HG02885 (cell line): Measurements from ENCODE around the gene TAF12.
"Not testable (repeated sequence)": the region's sequence is repeated elsewhere in the genome, so short reads cannot be mapped to it uniquely, and the experiment has no call there.

Source experiments
- ATAC-seq: cut with Tn5 transposase; IDR thresholded peaks from one replicate; pipeline ENCODE4 v1.9.1; 2021; ENCODE audit warnings: mild to moderate bottlenecking; ENCODE audit not compliant: unreplicated experiment, poor library complexity

TAF12 gene

GRCh38 chr1:28642847-28643635 lies at the start of gene TAF12:
TSS of gene TAF12 (minus strand) at chr1:28643067. CDS start at chr1:28622081, 20,986 bp downstream.
- ATAC-seq: peak; percentile 87

DNA sequence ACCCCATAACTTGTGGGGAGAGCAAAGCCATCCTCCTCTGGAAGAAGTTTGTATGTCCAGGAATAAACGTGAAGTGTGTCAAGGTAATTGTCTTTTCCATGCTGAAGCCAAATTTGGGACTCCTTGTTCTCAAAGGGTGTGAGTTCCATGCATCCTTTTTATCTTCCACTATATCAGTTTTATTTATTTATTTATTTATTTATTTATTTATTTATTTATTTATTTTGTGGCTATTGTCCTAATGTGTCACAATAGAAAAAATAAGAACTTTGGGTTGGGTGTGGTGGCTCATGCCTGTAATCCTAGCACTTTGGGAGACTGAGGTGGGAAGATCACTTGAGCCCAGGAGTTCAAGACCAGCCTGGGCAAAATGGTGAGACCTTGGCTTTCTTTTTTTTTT lies 48.8 kb upstream of the TAF12 start:
- not testable (repeated sequence) for ATAC-seq

DNA sequence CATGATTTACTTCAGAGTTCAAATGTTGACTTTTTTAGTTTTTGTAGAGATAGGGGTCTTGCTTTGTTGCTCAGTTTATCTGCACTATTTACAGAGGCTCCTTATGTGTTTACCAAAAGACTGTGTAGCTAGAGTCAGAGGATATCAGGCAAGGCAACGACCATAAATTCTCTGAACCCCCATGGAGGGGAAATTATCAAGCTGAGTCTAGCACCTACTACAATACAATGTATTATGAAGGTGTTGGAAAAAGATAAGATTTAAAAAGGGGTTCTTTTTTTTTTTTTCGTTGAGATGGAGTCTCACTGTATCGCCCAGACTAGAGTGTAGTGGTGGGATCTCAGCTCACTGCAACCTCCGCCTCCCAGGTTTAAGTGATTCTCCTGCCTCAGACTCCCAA lies 42.1 kb upstream of the TAF12 start:
- ATAC-seq: no peak

- ATAC-seq: no peak
Observed at GRCh38 chr1:28682840-28683239, 40.0 kb upstream of the TAF12 start.

GRCh38 chr1:28680151-28680550 lies 37.3 kb upstream of the TAF12 start:
- no peak for ATAC-seq

DNA sequence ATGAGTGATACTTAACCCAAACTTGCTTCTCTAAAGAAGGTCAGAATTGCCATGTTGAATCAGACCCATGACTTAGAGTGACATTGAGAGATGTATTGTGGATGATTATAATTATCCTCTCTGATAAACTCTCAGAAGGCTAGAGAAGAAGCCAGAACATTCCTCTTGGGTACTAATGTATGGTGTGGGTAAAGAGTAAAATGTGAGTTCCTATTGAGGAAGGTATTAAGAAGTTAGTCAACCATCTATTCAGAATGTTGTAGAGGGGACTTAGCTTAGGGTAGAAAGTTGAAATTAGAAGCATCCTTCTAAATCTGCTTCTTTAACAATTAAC lies 33.0 kb upstream of the TAF12 start:
- ATAC-seq: no peak

GRCh38 chr1:28672971-28673370 lies 30.1 kb upstream of the TAF12 start:
- ATAC-seq: not testable (repeated sequence)

- ATAC-seq: no peak
Observed at GRCh38 chr1:28671254-28671780, 28.4 kb upstream of the TAF12 start.

- peak; percentile 60 for ATAC-seq
Observed at GRCh38 chr1:28668956-28669723, 26.3 kb upstream of the TAF12 start.

DNA sequence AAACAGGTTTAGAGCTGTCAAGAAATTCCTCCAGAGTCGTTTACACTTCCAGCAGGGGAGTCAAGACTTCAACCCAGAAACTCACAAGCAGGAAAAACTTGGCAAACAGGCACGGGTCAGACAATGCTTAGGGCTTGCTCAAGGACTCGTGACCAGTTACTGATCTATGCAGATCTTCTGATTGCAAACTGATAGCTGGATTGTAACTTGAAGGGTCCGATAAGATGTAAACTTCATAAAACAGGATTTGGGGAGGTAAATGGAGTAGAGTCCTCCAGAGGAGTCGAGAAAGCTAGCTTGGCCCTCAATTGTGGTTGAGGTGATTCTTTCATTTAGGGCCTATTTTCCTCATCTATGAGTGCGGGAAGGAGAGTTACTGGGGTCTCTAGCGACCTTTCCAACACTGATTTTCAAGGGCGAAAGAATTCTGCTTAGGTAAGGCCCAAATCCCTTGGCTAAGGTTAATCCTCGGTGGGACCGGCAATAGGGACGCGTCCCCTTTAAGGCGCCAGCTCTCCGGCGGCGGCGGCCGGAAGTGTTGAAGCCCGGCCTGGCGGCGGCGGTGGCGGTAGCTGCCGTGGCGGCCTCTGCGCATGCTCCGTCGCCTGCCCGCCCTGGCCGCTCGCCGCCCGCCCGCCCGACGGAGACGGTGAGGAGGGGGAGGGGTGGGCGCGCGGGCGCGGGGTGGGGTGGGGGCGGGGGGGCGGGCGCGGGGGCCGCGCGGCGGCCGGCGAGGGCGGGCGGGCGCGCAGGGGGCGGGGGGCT lies 25.5 kb upstream of the TAF12 start, which contains the start of gene GMEB1:
GMEB1 (plus strand) TSS at position 594 of the 765 bp plus-strand sequence. CDS start 14,829 bp downstream, outside the sequence.
- ATAC-seq: peak; percentile 82

GRCh38 chr1:28666806-28667205 lies 23.9 kb upstream of the TAF12 start:
- no peak for ATAC-seq

- no peak for ATAC-seq
Observed at GRCh38 chr1:28663871-28664470, 21.1 kb upstream of the TAF12 start.

DNA sequence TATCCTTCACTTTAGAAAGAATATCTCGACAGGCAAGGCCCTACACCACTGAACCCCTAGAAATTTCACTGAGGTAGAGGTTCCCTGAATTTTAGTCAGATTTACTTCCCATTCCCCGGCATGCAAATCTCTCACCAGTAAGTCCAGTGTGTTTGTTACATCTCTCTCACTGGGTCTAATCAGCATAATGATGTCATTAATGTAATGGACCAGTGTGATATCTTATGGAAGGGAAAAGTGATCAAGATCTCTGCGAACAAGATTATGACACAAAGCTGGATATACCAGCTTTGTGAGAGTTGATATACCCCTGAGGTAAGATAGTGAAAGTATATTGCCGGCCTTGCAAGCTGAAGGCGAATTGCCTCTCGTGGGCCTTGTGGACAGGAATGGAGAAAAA lies 13.5 kb upstream of the TAF12 start:
- ATAC-seq: no peak

GRCh38 chr1:28655448-28656311 lies 12.8 kb upstream of the TAF12 start:
- ATAC-seq: not testable (repeated sequence)

- not testable (repeated sequence) for ATAC-seq
Observed at GRCh38 chr1:28653870-28654269, 11.0 kb upstream of the TAF12 start.

GRCh38 chr1:28653063-28653462 lies 10.2 kb upstream of the TAF12 start:
- not testable (repeated sequence) for ATAC-seq

- peak; percentile 66 for ATAC-seq
Observed at GRCh38 chr1:28648474-28649198, 5.8 kb upstream of the TAF12 start, which contains the start of gene RNU11. TSS of gene RNU11 (plus strand) at chr1:28648600.

- ATAC-seq: peak; percentile 67
Observed at GRCh38 chr1:28648008-28648473, 5.2 kb upstream of the TAF12 start.
